GM19467 (cell line): Measurements from ENCODE around the gene PRR16.
"Not testable (repeated sequence)": the region's sequence is repeated elsewhere in the genome, so short reads cannot be mapped to it uniquely, and the experiment has no call there.

ENCODE experiments used
- ATAC-seq: cut with Tn5 transposase; IDR thresholded peaks from one replicate; pipeline ENCODE4 v1.9.1; 2021; ENCODE audit warnings: mild to moderate bottlenecking, moderate library complexity; ENCODE audit not compliant: unreplicated experiment

PRR16 gene

DNA sequence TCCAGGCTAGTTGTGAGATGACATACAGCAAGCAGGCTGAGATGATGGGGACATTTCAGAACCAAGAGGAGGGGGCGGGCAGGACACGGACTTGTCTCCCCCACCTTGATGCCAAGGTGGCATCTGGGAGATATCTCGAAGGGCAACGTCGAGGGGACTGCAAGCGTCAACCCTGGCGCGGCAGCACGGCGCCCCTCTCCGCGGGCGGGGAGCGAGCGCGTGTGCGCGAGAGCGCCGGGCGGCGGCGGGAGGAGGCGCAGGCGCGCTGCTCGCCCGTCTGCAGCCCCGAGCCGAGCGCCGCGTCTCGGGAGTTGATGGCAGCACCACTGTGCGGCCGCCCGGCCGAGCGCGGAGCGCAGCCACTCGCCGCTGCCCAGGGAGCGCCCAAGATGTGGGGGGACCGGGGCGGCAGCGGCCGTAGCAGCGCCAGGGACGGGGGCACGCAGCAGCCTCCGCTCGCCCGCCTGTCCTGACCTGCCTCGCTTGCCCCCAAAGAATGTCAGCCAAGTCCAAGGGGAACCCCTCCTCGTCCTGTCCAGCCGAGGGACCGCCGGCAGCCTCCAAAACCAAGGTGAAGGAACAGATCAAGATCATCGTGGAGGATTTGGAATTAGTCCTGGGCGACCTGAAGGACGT lies at the start of gene PRR16:
PRR16 (plus strand) TSS at position 310 of the 636 bp plus-strand sequence.
- ATAC-seq: no peak

DNA sequence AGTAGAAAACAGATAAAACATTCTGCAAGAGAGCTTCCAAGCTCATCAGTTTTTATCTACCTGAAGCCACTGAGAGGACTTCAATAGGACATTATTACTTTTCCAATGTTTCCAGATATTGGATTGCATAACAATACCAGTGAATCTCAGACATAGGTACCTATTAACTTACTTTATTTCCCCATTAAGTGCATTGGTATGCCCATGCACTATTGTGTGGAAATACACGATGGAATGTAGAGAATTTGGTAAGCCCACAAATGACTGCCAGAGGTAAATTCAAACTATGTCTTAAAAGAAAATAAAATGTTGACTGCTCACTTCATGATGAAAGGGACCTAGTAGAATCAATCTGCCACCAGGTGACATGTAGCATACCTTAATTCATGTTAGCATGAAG lies 48.1 kb upstream of the PRR16 start:
- no peak for ATAC-seq

DNA sequence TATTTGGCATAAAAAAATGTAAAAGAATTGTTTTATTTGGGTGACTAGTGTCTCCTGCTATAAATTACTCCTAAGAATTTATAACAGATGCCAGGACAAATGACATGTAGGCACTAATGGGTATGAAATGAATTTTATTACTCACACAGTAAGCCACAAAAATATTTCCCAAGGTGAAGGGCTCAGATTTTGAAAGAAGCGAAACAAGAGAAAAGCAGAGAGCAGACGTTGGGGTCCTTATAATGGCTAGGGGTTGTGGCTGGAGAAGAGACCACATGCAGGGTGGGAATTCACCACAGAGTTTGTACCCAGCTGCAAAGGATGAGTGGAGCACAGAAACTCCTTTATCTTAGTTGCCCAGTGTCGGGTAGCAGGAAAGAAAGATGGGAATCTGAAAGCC lies 45.0 kb upstream of the PRR16 start:
- no peak for ATAC-seq

GRCh38 chr5:120426633-120427275 lies 37.3 kb upstream of the PRR16 start:
- not testable (repeated sequence) for ATAC-seq

GRCh38 chr5:120430572-120430971 lies 33.5 kb upstream of the PRR16 start:
- ATAC-seq: no peak

DNA sequence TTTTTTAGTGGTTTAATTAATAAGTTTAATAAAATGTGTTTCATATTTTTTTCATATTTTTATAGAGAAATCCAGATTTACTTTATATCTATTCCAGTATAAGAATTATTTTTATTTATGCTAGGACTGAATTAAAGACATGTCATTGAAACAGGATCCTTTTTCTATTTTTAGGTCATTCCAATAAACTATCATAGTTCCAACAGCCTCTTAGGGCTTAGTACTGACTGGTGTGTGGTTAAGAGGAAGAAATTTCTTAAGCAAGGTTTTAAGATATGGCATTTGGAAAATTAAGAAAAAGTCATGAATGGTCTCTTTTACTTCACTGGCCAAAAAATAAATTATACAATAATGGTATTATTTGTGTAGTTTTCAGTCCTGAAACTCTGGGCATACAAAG lies 31.2 kb upstream of the PRR16 start:
- no peak for ATAC-seq

DNA sequence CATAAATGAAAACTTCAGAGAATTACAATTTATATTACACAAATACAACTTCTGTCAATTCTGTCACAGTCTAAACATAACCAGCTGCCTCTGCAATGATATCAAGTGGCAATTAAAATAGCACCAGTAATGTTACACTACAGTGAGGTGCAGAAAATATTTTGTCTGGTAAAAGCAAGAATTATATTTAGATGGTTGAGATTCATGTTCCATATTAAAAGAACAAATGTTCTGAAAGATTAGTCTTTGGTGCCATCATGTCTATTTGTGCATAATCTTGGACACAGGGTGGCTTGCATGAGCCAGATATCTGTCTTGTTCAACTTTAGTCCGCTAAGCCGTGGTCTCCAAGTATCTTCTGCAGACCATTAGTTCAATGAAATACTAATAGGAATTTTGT lies 29.0 kb upstream of the PRR16 start:
- no peak for ATAC-seq

DNA sequence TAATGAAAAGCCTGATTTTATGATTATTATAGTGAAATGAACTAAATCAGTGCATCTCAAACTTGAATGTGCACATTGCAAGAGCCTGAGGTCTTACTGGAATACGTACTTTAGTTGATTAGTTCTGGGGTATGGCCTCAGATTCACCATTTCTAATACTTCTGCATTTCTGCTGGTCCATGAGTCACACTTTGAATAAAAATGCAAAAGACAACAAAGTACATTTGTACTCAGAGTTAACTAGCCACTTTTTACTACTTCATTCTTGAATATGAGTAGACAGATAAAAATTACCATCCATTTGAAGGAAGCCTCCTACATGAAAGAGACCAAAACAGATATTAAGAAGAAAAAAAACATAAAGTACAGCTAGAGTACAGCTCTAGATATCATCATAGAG lies 27.1 kb upstream of the PRR16 start:
- no peak for ATAC-seq

DNA sequence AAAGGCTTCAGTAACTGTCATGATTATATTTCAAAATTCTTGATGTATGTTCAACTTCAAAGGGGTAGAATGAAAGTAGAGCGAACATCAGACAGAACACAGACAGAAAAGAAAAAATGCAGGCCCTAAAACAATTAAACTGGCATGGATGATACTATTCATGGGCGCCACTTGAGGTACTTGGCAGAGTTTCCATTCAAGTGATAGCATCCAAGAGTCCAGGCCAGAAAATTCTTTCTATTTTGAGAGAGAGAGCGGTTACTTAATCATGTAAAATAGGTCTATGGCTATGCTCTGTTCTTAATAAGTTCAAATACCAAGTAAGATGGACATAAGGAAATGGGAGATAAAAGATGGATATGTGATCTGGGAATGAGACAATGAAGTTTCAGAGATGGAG lies 21.4 kb upstream of the PRR16 start:
- ATAC-seq: no peak

- no peak for ATAC-seq
These were observed 20.5 kb upstream of the PRR16 start for GRCh38 chr5:120443607-120444006.

GRCh38 chr5:120446068-120446492 lies 18.0 kb upstream of the PRR16 start:
- ATAC-seq: no peak

- ATAC-seq: no peak
These were observed 17.2 kb upstream of the PRR16 start for GRCh38 chr5:120446901-120447300.

- ATAC-seq: no peak
These were observed 16.3 kb upstream of the PRR16 start for GRCh38 chr5:120447706-120448239.

GRCh38 chr5:120449501-120449900 lies 14.6 kb upstream of the PRR16 start:
- ATAC-seq: no peak

- no peak for ATAC-seq
These were observed 13.2 kb upstream of the PRR16 start for GRCh38 chr5:120450910-120451309.

GRCh38 chr5:120451445-120451844 lies 12.7 kb upstream of the PRR16 start:
- ATAC-seq: no peak

- ATAC-seq: no peak
These were observed 11.6 kb upstream of the PRR16 start for GRCh38 chr5:120452471-120452870.

DNA sequence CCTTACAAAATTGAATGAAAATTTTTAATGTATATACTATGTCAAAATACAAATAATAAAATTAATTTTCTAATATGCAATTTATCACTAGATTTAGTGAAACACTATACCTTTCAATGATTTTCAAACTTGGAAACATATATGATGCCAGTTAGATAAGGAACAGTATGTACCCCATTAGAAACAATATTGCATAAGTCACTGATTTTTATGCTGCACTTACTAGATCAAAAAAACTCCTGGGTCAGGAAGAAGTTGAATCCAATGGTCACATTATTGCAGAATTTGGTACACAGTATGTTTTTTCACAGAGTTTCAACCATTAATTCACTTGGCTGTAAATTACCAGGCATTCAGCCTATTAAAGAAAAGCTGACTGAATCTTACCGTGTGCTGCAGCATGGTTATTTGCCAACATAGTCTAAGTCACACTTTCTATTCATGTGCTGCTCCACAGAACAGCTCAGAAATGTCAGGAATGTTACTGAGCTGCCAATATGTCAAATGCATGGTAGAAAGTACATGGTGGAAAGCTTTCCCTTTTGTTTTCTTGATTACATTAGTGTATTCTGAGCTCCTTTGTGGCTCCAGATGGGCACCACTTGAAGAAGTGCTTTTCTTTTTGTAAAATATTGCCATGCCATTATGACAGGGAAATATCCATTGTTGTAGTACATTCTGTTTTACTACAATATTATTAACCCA lies 9.9 kb upstream of the PRR16 start:
- no peak for ATAC-seq

GRCh38 chr5:120456006-120456405 lies 8.1 kb upstream of the PRR16 start:
- ATAC-seq: no peak

GRCh38 chr5:120457839-120458507 lies 6.1 kb upstream of the PRR16 start:
- ATAC-seq: peak; percentile 62

DNA sequence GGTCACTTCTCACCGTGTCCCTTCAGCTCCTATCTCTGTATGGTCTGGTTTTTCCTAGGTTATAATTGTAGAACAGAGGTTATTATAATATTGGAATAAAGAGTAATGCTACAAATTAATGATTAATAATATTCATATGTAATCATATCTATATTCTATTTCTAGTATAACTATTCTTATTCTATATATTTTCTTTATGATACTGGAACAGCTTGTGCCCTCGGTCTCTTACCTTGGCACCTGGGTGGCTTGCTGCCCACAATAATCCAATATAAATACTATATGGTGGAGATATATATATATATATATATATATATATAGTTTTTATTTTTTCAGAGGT lies 5.6 kb upstream of the PRR16 start:
- ATAC-seq: not testable (repeated sequence)
